HepG2 (cell line): ENCODE data around the gene NOP9. TPM values are rescaled to one million over a fixed set of nuclear protein-coding genes. Genes with fewer than 3 reads are reported as not detected.

Experiments used
- ATAC-seq: fragments of 200-7000 bp; cut with Tn5 transposase; 3 replicates; pipeline ENCODE4 v1.9.1; 2020; ENCODE audit warnings: mild to moderate bottlenecking, moderate library complexity
- BruUV-seq: library from RNA; stranded (reverse); fragments of 400-500 nt; replicated peaks from 2 replicates; lab custom pipeline; 2021; lab: Mats Ljungman, UMichigan
- CTCF ChIA-PET: fragments of 300-600 bp; formaldehyde crosslinking; extraction: SDS; loops from one replicate; lab custom pipeline; 2021; ENCODE audit warnings: low total read pairs, inconsistent platforms, low intra/inter-chr PET ratio; lab: Yijun Ruan, JAX
- POLR2A ChIA-PET: fragments of 350-600 bp; sonication (Branson Sonifier 250); formaldehyde crosslinking; loops from one replicate; lab custom pipeline; 2020; ENCODE audit warnings: antibody characterized with exemption, inconsistent platforms; lab: Yijun Ruan, JAX
- DNase-seq: peaks from one replicate; pipeline ENCODE4 v3.0.0-alpha.2; 2015; ENCODE audit warnings: low spot score
- FAIRE-seq: peaks from 3 replicates; lab custom pipeline; 2011; peaks lifted over from hg19 to GRCh38; lab: Jason Lieb, UNC
- H2AFZ ChIP-seq: one replicate; pipeline ENCODE4 v1.6.1; 2011; ENCODE audit warnings: low read length, inconsistent platforms
- H3K27ac ChIP-seq: fragments of 300-600 bp; 3 replicates; pipeline ENCODE4 v1.8.0; 2011; ENCODE audit warnings: mixed run types, mild to moderate bottlenecking, mixed read lengths, low read length, inconsistent platforms; ENCODE audit not compliant: insufficient read depth; ENCODE audit errors: extremely low read length
- H3K27me3 ChIP-seq, 2 experiments: fragments of 200-600 bp in 1 of 2; 2 replicates in 1 of 2; 3 replicates in 1 of 2; pipeline versions ENCODE4 v1.6.0 to v1.8.0; 2011; ENCODE audit warnings: low read length in 2 of 2, mild to moderate bottlenecking in 2 of 2, moderate library complexity in 2 of 2, inconsistent platforms in 1 of 2; ENCODE audit not compliant: insufficient read depth in 2 of 2, control insufficient read depth in 1 of 2
- H3K36me3 ChIP-seq, 2 experiments: fragments of 200-600 bp in 1 of 2; replicated peaks in 1 of 2; 2 replicates in 1 of 2; 3 replicates in 1 of 2; pipeline versions ENCODE4 v1.5.1 to v1.8.0; 2011; ENCODE audit warnings: low read length in 2 of 2, inconsistent platforms in 1 of 2; ENCODE audit not compliant: insufficient read depth in 2 of 2, control insufficient read depth in 1 of 2
- H3K4me1 ChIP-seq: 2 replicates; pipeline ENCODE4 v1.5.1; 2012; ENCODE audit warnings: low read length, inconsistent platforms; ENCODE audit not compliant: insufficient read depth
- H3K4me2 ChIP-seq: 2 replicates; pipeline ENCODE4 v1.6.0; 2011; ENCODE audit warnings: low read depth, low read length, inconsistent platforms
- H3K4me3 ChIP-seq, 3 experiments: fragments of 200-600 bp in 1 of 3; sonication (generic), shearing (Covaris generic) in 1 of 3; replicated peaks in 1 of 3; 2 replicates each; pipeline ENCODE4 v1.5.1; 2011 to 2016; ENCODE audit warnings: low read length in 3 of 3, inconsistent platforms in 2 of 3, low read depth in 2 of 3, mild to moderate bottlenecking in 2 of 3, control low read depth in 1 of 3, mixed read lengths in 1 of 3; ENCODE audit not compliant: insufficient read depth in 1 of 3
- H3K79me2 ChIP-seq: one replicate; pipeline ENCODE4 v1.6.1; 2011; ENCODE audit warnings: low read length, inconsistent platforms; ENCODE audit not compliant: insufficient read depth
- H3K9ac ChIP-seq: 2 replicates; pipeline ENCODE4 v1.6.0; 2011; ENCODE audit warnings: mild to moderate bottlenecking, low read depth, low read length, inconsistent platforms; ENCODE audit not compliant: insufficient read depth
- H3K9me3 ChIP-seq: 2 replicates; pipeline ENCODE4 v1.5.1; 2012; ENCODE audit warnings: mild to moderate bottlenecking, low read length
- H4K20me1 ChIP-seq: 2 replicates; pipeline ENCODE4 v1.6.0; 2011; ENCODE audit warnings: inconsistent platforms, mild to moderate bottlenecking, low read length, moderate library complexity; ENCODE audit not compliant: insufficient read depth
- CENPT ChIP-seq: sonication (generic); formaldehyde crosslinking; IDR thresholded peaks from 2 replicates; pipeline ENCODE4 v1.8.0; 2022; ENCODE audit warnings: low read depth, mild to moderate bottlenecking, moderate library complexity, missing genetic modification reagents
- JUN ChIP-seq: sonication (generic); formaldehyde crosslinking; IDR thresholded peaks from 2 replicates; pipeline ENCODE4 v1.4.0; 2020; ENCODE audit warnings: mild to moderate bottlenecking, missing genetic modification reagents
- KLF11 ChIP-seq: IDR thresholded peaks from 2 replicates; pipeline ENCODE4 v1.6.1; 2016; ENCODE audit warnings: missing compliant biosample characterization
- MTF1 ChIP-seq: sonication (generic); formaldehyde crosslinking; IDR thresholded peaks from 2 replicates; pipeline ENCODE4 v1.5.0; 2020; ENCODE audit warnings: missing genetic modification reagents
- NFRKB ChIP-seq: fragments of 450-650 bp; IDR thresholded peaks from 2 replicates; pipeline ENCODE4 v1.6.1; 2017
- PHB2 ChIP-seq: fragments of 450-650 bp; IDR thresholded peaks from 2 replicates; pipeline ENCODE4 v1.6.1; 2018; ENCODE audit not compliant: partially characterized antibody
- ZBTB7A ChIP-seq: sonication (generic); formaldehyde crosslinking; IDR thresholded peaks from 2 replicates; pipeline ENCODE4 v1.8.0; 2022; ENCODE audit warnings: mild to moderate bottlenecking, missing genetic modification reagents
- ZNF703 ChIP-seq: sonication (generic); formaldehyde crosslinking; IDR thresholded peaks from 2 replicates; pipeline ENCODE4 v1.5.1; 2020; ENCODE audit warnings: missing genetic modification reagents, mild to moderate bottlenecking, moderate library complexity, borderline replicate concordance
- WGBS: methylation state at CpG from one replicate; pipeline ENCODE4 v1.1.6; 2017; ENCODE audit warnings: low lambda C conversion rate; 5-methylcytosine and 5-hydroxymethylcytosine counted together
- in situ Hi-C: cut with HindIII; loops from 2 replicates; pipeline ENCODE4 v1.10.0; 2017; ENCODE audit warnings: low pct_unique_long_range_greater_than_20kb; ENCODE audit not compliant: extremely low pct_ligation_motif_present
- intact Hi-C: fragments of 100-400 bp; cut with micrococcal nuclease; formaldehyde crosslinking; loops from one replicate; pipeline ENCODE4 v1.10.0; 2022; ENCODE audit not compliant: unreplicated experiment
- polyA plus RNA-seq, 8 experiments: library from polyadenylated mRNA; depleted of rRNA in 3 of 8; stranded (reverse) in 7 of 8; unstranded in 1 of 8; fragments of >200 nt; fragmentation: Illumina TruSeq in 4 of 8; extraction: Trizol in 4 of 8; gene quantifications; 2 replicates each; pipeline versions ENCODE4 v1.2.1 to v1.2.3, GENCODE V29; 2011 to 2016; ENCODE audit warnings: low read depth in 4 of 8, missing spikeins in 1 of 8, mixed read lengths in 1 of 8; ENCODE audit not compliant: insufficient read depth in 1 of 8
- total RNA-seq, 5 experiments: library from RNA; depleted of rRNA; stranded (reverse); fragments of >200 nt; fragmentation: Illumina TruSeq; extraction: Trizol; gene quantifications; 2 replicates each; pipeline ENCODE4 v1.2.3, GENCODE V29; 2016; ENCODE audit warnings: low read depth in 1 of 5
- TF ChIP-seq, protein P1 (sequence below): sonication (generic); formaldehyde crosslinking; IDR thresholded peaks from 2 replicates; pipeline ENCODE4 v1.5.1; 2020; ENCODE audit warnings: mild to moderate bottlenecking, missing genetic modification reagents, moderate library complexity
- TF ChIP-seq, protein P2 (sequence below): sonication (generic); formaldehyde crosslinking; IDR thresholded peaks from 2 replicates; pipeline ENCODE4 v1.4.0; 2020; ENCODE audit warnings: missing genetic modification reagents, borderline replicate concordance
- TF ChIP-seq, protein P3 (sequence below): sonication (generic); formaldehyde crosslinking; IDR thresholded peaks from 2 replicates; pipeline ENCODE4 v1.5.1; 2020; ENCODE audit warnings: mild to moderate bottlenecking, missing genetic modification reagents, borderline replicate concordance
- TF ChIP-seq, protein P4 (sequence below): sonication (generic); formaldehyde crosslinking; IDR thresholded peaks from 2 replicates; pipeline ENCODE4 v1.5.0; 2020; ENCODE audit warnings: missing genetic modification reagents, mild to moderate bottlenecking, borderline replicate concordance

Gene NOP9
- total and polyA plus RNA-seq, 2 of the 13 experiments (the other 11 are each of a cell fraction or from before 2014, with no cell fraction given), result 24.5 to 61.6 TPM

GRCh38 chr14:24260780-24261157 lies 38.9 kb upstream of the NOP9 start:
- ChIA-PET POLR2A (interaction anchor here (2.1 to 16.5 kb wide), 3 partner anchors 8 to 20 kb away, joined by 8 to 435 read pairs (median 254); partner anchors contain the start of genes RABGGTA and TINF2), CTCF (no interaction called here)
- H3K36me3 ChIP-seq, result peaks cover 0 to 7% of the 10 kb centered on the region in 2 experiments; a peak in 1 of 5 replicates
- H3K4me1 ChIP-seq, result peaks cover 27% of the 10 kb centered on the region
- no peak overlapping the region for H2AFZ ChIP-seq
- no peaks in the 10 kb centered on the region for H3K9me3 ChIP-seq
- no peaks in the 10 kb centered on the region for H3K27me3 ChIP-seq
- intact Hi-C loops (no loop called here), in situ Hi-C loops (no loop called here)
- no peak overlapping the region for H3K27ac ChIP-seq
- 82% methylated on average over 4 of the region's 4 CpGs for WGBS
- H3K79me2 ChIP-seq, result no peaks in the 10 kb centered on the region
- no peaks in the 10 kb centered on the region for H4K20me1 ChIP-seq
- H3K4me3 ChIP-seq, result no peak overlapping the region
- ATAC-seq (peak; percentile 16), FAIRE-seq (no peak), DNase-seq (no peak)
- H3K9ac ChIP-seq, result no peak overlapping the region
- BruUV-seq, result no TSS peak
- H3K4me2 ChIP-seq, result 0 out of 2 replicates have a peak overlapping the region, but pooled peaks have one; percentile 16
- TF ChIP-seq MTF1 (no peak), PHB2 (no peak), NFRKB (no peak), CENPT (no peak), ZNF703 (CRISPR knock-in tag) (no peak), ZBTB7A (CRISPR knock-in tag) (0 out of 2 replicates have a peak, but pooled peaks have one; percentile 36), KLF11 (CRISPR knock-in tag) (no peak), JUN (0 out of 2 replicates have a peak, but pooled peaks have one; percentile 19)
- TF ChIP-seq, protein P1, sequence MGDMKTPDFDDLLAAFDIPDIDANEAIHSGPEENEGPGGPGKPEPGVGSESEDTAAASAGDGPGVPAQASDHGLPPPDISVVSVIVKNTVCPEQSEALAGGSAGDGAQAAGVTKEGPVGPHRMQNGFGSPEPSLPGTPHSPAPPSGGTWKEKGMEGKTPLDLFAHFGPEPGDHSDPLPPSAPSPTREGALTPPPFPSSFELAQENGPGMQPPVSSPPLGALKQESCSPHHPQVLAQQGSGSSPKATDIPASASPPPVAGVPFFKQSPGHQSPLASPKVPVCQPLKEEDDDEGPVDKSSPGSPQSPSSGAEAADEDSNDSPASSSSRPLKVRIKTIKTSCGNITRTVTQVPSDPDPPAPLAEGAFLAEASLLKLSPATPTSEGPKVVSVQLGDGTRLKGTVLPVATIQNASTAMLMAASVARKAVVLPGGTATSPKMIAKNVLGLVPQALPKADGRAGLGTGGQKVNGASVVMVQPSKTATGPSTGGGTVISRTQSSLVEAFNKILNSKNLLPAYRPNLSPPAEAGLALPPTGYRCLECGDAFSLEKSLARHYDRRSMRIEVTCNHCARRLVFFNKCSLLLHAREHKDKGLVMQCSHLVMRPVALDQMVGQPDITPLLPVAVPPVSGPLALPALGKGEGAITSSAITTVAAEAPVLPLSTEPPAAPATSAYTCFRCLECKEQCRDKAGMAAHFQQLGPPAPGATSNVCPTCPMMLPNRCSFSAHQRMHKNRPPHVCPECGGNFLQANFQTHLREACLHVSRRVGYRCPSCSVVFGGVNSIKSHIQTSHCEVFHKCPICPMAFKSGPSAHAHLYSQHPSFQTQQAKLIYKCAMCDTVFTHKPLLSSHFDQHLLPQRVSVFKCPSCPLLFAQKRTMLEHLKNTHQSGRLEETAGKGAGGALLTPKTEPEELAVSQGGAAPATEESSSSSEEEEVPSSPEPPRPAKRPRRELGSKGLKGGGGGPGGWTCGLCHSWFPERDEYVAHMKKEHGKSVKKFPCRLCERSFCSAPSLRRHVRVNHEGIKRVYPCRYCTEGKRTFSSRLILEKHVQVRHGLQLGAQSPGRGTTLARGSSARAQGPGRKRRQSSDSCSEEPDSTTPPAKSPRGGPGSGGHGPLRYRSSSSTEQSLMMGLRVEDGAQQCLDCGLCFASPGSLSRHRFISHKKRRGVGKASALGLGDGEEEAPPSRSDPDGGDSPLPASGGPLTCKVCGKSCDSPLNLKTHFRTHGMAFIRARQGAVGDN (CRISPR knock-in tag), result peak; percentile 9; the same call in 1 of the 2 replicates
- TF ChIP-seq, protein P2, sequence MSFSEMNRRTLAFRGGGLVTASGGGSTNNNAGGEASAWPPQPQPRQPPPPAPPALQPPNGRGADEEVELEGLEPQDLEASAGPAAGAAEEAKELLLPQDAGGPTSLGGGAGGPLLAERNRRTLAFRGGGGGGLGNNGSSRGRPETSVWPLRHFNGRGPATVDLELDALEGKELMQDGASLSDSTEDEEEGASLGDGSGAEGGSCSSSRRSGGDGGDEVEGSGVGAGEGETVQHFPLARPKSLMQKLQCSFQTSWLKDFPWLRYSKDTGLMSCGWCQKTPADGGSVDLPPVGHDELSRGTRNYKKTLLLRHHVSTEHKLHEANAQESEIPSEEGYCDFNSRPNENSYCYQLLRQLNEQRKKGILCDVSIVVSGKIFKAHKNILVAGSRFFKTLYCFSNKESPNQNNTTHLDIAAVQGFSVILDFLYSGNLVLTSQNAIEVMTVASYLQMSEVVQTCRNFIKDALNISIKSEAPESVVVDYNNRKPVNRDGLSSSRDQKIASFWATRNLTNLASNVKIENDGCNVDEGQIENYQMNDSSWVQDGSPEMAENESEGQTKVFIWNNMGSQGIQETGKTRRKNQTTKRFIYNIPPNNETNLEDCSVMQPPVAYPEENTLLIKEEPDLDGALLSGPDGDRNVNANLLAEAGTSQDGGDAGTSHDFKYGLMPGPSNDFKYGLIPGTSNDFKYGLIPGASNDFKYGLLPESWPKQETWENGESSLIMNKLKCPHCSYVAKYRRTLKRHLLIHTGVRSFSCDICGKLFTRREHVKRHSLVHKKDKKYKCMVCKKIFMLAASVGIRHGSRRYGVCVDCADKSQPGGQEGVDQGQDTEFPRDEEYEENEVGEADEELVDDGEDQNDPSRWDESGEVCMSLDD, result no peak
- TF ChIP-seq, protein P3, sequence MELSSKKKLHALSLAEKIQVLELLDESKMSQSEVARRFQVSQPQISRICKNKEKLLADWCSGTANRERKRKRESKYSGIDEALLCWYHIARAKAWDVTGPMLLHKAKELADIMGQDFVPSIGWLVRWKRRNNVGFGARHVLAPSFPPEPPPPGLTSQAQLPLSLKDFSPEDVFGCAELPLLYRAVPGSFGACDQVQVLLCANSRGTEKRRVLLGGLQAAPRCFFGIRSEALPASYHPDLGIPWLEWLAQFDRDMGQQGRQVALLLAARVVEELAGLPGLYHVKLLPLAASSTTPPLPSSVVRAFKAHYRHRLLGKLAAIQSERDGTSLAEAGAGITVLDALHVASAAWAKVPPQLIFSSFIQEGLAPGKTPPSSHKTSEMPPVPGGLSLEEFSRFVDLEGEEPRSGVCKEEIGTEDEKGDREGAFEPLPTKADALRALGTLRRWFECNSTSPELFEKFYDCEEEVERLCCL (CRISPR knock-in tag), result 0 out of 2 replicates have a peak, but pooled peaks have one; percentile 32
- TF ChIP-seq, protein P4, sequence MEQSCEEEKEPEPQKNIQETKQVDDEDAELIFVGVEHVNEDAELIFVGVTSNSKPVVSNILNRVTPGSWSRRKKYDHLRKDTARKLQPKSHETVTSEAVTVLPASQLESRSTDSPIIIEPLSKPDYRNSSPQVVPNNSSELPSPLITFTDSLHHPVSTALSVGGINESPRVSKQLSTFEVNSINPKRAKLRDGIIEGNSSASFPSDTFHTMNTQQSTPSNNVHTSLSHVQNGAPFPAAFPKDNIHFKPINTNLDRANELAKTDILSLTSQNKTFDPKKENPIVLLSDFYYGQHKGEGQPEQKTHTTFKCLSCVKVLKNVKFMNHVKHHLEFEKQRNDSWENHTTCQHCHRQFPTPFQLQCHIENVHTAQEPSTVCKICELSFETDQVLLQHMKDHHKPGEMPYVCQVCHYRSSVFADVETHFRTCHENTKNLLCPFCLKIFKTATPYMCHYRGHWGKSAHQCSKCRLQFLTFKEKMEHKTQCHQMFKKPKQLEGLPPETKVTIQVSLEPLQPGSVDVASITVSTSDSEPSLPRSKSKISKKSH, result 0 out of 2 replicates have a peak, but pooled peaks have one; percentile 10
